Measurements from ENCODE around the gene HIVEP3.

HIVEP3 gene

DNA sequence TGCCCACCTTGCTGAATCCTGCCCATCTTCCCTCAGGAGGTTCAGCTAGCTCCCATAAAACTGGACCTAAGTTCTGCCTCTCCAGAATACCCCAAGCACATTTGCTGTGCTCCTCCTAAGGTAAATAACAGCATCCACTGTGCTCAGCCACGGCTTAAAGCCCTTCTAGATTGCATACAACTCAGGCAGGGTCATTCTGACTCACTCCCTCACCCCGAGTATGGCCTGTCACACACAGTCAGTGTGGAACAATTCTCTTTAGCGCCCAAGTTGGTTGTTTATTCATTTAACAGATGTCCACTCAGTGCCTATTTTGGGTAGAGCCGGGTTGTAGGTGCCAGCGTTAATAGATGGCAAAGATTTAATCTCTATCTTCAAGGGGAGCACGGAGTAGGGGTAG, 286.8 kb downstream of the HIVEP3 start:
- no peak overlapping the region for H4K8ac ChIP-seq (ENCODE audit: low read depth, low read length)
- no peak overlapping the region for H3K4me3 ChIP-seq (ENCODE audit: low read length)
- no peak overlapping the region for H3K56ac ChIP-seq (ENCODE audit: low read length)
- no peak overlapping the region for H2BK5ac ChIP-seq (ENCODE audit: low read length)
- no peak overlapping the region for H3K18ac ChIP-seq (ENCODE audit: low read length)
- no peak overlapping the region for H3K4me2 ChIP-seq (ENCODE audit: low read length)
- no peaks in the 10 kb centered on the region for H3K79me1 ChIP-seq (ENCODE audit: low read length)
- no CpG with 5 or more reads among the region's 6 CpGs for WGBS (ENCODE audit: extremely low coverage, insufficient coverage, low lambda C conversion rate)
- no peak for DNase-seq
- H3K9ac ChIP-seq (ENCODE audit: low read length), result no peak overlapping the region
- H2AK5ac ChIP-seq (ENCODE audit: low read length), result no peak overlapping the region
- no peaks in the 10 kb centered on the region for H3K79me2 ChIP-seq (ENCODE audit: control insufficient read depth, insufficient read depth, low read length)
- H3K23ac ChIP-seq (ENCODE audit: low read length), result no peak overlapping the region
- H3K4ac ChIP-seq (ENCODE audit: low read depth, low read length), result no peak overlapping the region
- H3K27me3 ChIP-seq (ENCODE audit: insufficient read depth, low read length, poor library complexity), result no peaks in the 10 kb centered on the region
- H2BK15ac ChIP-seq (replicated peaks; ENCODE audit: low read depth), result no peak overlapping the region
- no peak overlapping the region for H3K27ac ChIP-seq (ENCODE audit: low read depth, low read length)
- H3K4me1 ChIP-seq (ENCODE audit: control insufficient read depth, low read depth, low read length), result no peaks in the 10 kb centered on the region
- H4K5ac ChIP-seq (ENCODE audit: low read length), result no peak overlapping the region
- H2BK120ac ChIP-seq (ENCODE audit: low read depth, low read length), result no peak overlapping the region
- H3K36me3 ChIP-seq (ENCODE audit: control insufficient read depth, insufficient read depth, low read length), result no peaks in the 10 kb centered on the region

DNA sequence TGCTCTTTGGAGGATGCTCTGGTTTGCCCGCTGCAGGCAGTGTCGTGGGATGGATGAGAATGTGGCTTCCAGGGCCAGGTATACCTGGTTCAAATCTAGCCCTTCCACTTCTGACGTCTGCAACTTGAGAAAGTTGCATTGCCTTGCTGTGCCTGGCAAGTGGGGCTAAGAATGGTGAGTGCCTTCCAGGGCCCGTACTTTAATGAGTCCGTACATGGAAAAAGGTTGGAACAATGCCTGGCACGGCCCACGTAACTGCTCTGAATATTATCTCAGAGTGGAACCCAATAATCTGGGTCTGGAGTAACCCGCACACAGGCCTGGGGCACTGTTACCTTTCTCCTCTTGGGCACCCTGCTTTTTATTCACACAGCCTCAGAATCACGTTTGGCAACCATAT, 287.6 kb downstream of the HIVEP3 start:
- H3K36me3 ChIP-seq (ENCODE audit: control insufficient read depth, insufficient read depth, low read length), result no peaks in the 10 kb centered on the region
- H3K18ac ChIP-seq (ENCODE audit: low read length), result no peak overlapping the region
- H2BK5ac ChIP-seq (ENCODE audit: low read length), result no peak overlapping the region
- no peak overlapping the region for H3K4ac ChIP-seq (ENCODE audit: low read depth, low read length)
- no peak overlapping the region for H2BK120ac ChIP-seq (ENCODE audit: low read depth, low read length)
- no peaks in the 10 kb centered on the region for H3K79me1 ChIP-seq (ENCODE audit: low read length)
- H3K27me3 ChIP-seq (ENCODE audit: insufficient read depth, low read length, poor library complexity), result no peaks in the 10 kb centered on the region
- H3K4me3 ChIP-seq (ENCODE audit: low read length), result no peak overlapping the region
- no peaks in the 10 kb centered on the region for H3K79me2 ChIP-seq (ENCODE audit: control insufficient read depth, insufficient read depth, low read length)
- no peak overlapping the region for H3K27ac ChIP-seq (ENCODE audit: low read depth, low read length)
- H2BK15ac ChIP-seq (replicated peaks; ENCODE audit: low read depth), result no peak overlapping the region
- no peak overlapping the region for H4K8ac ChIP-seq (ENCODE audit: low read depth, low read length)
- H3K4me1 ChIP-seq (ENCODE audit: control insufficient read depth, low read depth, low read length), result no peaks in the 10 kb centered on the region
- no CpG with 5 or more reads among the region's 9 CpGs for WGBS (ENCODE audit: extremely low coverage, insufficient coverage, low lambda C conversion rate)
- no peak overlapping the region for H3K4me2 ChIP-seq (ENCODE audit: low read length)
- no peak overlapping the region for H3K56ac ChIP-seq (ENCODE audit: low read length)
- no peak overlapping the region for H2AK5ac ChIP-seq (ENCODE audit: low read length)
- no peak overlapping the region for H3K9ac ChIP-seq (ENCODE audit: low read length)
- DNase-seq, result no peak
- no peak overlapping the region for H4K5ac ChIP-seq (ENCODE audit: low read length)
- H3K23ac ChIP-seq (ENCODE audit: low read length), result no peak overlapping the region

DNA sequence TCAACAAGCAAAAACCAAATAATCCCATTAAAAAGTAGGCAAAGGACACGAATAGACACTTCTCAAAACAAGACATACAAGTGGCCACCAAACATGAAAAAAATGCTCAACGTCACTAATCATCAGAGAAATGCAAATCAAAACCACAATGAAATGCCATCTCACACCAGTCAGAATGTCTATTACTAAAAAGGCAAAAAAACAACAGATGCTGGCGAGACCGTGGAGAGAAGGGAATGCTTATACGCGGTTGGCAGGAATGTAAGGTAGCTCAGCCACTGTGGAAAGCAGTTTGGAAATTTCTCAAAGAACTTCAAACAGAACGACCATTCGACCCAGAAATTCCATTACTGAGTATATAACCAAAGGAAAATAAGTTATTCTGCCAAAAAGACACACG, 289.2 kb downstream of the HIVEP3 start:
- no peak overlapping the region for H3K4me2 ChIP-seq (ENCODE audit: low read length)
- no peak overlapping the region for H2BK15ac ChIP-seq (replicated peaks; ENCODE audit: low read depth)
- no peak overlapping the region for H3K4me3 ChIP-seq (ENCODE audit: low read length)
- H3K27ac ChIP-seq (ENCODE audit: low read depth, low read length), result no peak overlapping the region
- no peak overlapping the region for H3K4ac ChIP-seq (ENCODE audit: low read depth, low read length)
- no peaks in the 10 kb centered on the region for H3K79me1 ChIP-seq (ENCODE audit: low read length)
- H3K18ac ChIP-seq (ENCODE audit: low read length), result no peak overlapping the region
- no peak overlapping the region for H2BK5ac ChIP-seq (ENCODE audit: low read length)
- DNase-seq, result no peak
- no peak overlapping the region for H3K56ac ChIP-seq (ENCODE audit: low read length)
- no peaks in the 10 kb centered on the region for H3K4me1 ChIP-seq (ENCODE audit: control insufficient read depth, low read depth, low read length)
- no peak overlapping the region for H3K9ac ChIP-seq (ENCODE audit: low read length)
- H2BK120ac ChIP-seq (ENCODE audit: low read depth, low read length), result no peak overlapping the region
- H4K5ac ChIP-seq (ENCODE audit: low read length), result no peak overlapping the region
- no CpG with 5 or more reads among the region's 9 CpGs for WGBS (ENCODE audit: extremely low coverage, insufficient coverage, low lambda C conversion rate)
- H4K8ac ChIP-seq (ENCODE audit: low read depth, low read length), result no peak overlapping the region
- no peak overlapping the region for H2AK5ac ChIP-seq (ENCODE audit: low read length)
- no peaks in the 10 kb centered on the region for H3K79me2 ChIP-seq (ENCODE audit: control insufficient read depth, insufficient read depth, low read length)
- no peaks in the 10 kb centered on the region for H3K36me3 ChIP-seq (ENCODE audit: control insufficient read depth, insufficient read depth, low read length)
- H3K23ac ChIP-seq (ENCODE audit: low read length), result no peak overlapping the region
- no peaks in the 10 kb centered on the region for H3K27me3 ChIP-seq (ENCODE audit: insufficient read depth, low read length, poor library complexity)

DNA sequence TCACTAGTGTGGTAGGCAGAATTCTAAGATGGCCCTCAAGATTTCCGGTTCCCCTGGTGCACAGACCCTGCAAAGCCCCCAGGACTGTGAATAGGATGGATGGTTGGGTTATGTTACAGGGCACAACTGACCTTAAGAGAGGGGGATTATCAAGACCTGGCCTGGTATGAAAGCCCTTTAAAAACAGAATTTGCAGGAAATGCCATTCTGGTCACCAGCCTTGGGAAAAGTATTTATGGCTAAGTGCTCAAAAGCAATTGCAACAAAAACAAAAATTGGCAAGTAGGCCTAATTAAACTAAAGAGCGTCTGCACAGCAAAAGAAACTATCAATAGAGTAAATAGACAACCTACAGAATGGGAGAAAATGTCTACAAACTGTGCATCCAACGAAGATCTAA, 289.6 kb downstream of the HIVEP3 start:
- Histone ChIP-seq H2BK5ac (ENCODE audit: low read length) (no peak overlapping the region), H2AK5ac (ENCODE audit: low read length) (no peak overlapping the region), H3K4me2 (ENCODE audit: low read length) (no peak overlapping the region), H3K56ac (ENCODE audit: low read length) (no peak overlapping the region), H3K9ac (ENCODE audit: low read length) (no peak overlapping the region), H3K27me3 (ENCODE audit: insufficient read depth, low read length, poor library complexity) (no peaks in the 10 kb centered on the region), H3K36me3 (ENCODE audit: control insufficient read depth, insufficient read depth, low read length) (no peaks in the 10 kb centered on the region), H3K18ac (ENCODE audit: low read length) (no peak overlapping the region), H3K4ac (ENCODE audit: low read depth, low read length) (no peak overlapping the region), H2BK15ac (replicated peaks; ENCODE audit: low read depth) (no peak overlapping the region), H4K5ac (ENCODE audit: low read length) (no peak overlapping the region), H3K79me2 (ENCODE audit: control insufficient read depth, insufficient read depth, low read length) (no peaks in the 10 kb centered on the region), H4K8ac (ENCODE audit: low read depth, low read length) (no peak overlapping the region), H2BK120ac (ENCODE audit: low read depth, low read length) (no peak overlapping the region), H3K23ac (ENCODE audit: low read length) (no peak overlapping the region), H3K4me3 (ENCODE audit: low read length) (no peak overlapping the region), H3K4me1 (ENCODE audit: control insufficient read depth, low read depth, low read length) (no peaks in the 10 kb centered on the region), H3K79me1 (ENCODE audit: low read length) (no peaks in the 10 kb centered on the region), H3K27ac (ENCODE audit: low read depth, low read length) (no peak overlapping the region)
- no CpG with 5 or more reads among the region's 3 CpGs for WGBS (ENCODE audit: extremely low coverage, insufficient coverage, low lambda C conversion rate)
- no peak for DNase-seq

DNA sequence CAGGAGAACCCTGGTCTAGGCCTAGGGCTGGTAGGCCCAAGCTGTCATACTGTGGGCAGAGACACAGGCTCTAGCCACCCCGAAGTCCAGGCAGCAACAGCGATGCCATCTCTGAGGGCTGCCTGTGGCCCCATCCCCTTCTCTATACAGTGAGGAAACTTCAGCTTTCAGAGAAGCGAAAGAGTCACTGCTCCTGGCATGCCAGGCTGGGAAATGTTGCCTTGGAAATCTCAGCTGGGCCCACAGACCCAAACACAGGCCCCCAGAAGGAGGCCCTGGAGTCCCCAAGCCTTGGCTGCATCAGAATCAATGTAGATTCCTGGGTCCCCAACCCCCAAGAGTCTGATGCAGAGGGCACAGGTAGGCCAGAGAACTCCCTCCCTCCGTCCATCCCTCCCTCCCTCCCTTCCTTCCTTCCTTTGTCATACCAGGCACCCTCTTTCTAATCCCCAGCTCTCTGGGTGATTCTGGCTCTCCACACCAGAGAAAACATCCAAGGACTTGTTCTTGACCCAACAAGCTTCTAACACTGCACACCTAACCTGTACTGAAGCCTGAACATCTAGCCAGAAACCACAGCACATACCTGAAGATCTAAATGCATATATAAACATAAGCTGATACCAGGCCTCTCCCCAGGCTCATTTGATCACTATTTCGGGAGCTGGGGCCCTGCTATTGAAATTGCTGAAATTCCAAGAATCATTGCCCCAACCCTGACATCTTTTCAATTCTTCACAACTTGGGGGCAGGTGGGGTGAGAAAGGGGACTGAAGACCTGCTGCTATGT, 291.0 kb downstream of the HIVEP3 start:
- Histone ChIP-seq H3K27me3 (ENCODE audit: insufficient read depth, low read length, poor library complexity) (no peaks in the 10 kb centered on the region), H3K9ac (ENCODE audit: low read length) (no peak overlapping the region), H3K4me1 (ENCODE audit: control insufficient read depth, low read depth, low read length) (no peaks in the 10 kb centered on the region), H4K5ac (ENCODE audit: low read length) (no peak overlapping the region), H3K4me2 (ENCODE audit: low read length) (no peak overlapping the region), H3K36me3 (ENCODE audit: control insufficient read depth, insufficient read depth, low read length) (no peaks in the 10 kb centered on the region), H3K56ac (ENCODE audit: low read length) (peak overlapping the region; percentile 34), H2BK120ac (ENCODE audit: low read depth, low read length) (no peak overlapping the region), H3K79me2 (ENCODE audit: control insufficient read depth, insufficient read depth, low read length) (no peaks in the 10 kb centered on the region), H3K27ac (ENCODE audit: low read depth, low read length) (no peak overlapping the region), H3K4ac (ENCODE audit: low read depth, low read length) (no peak overlapping the region), H4K8ac (ENCODE audit: low read depth, low read length) (no peak overlapping the region), H2BK15ac (replicated peaks; ENCODE audit: low read depth) (no peak overlapping the region), H2BK5ac (ENCODE audit: low read length) (no peak overlapping the region), H2AK5ac (ENCODE audit: low read length) (no peak overlapping the region), H3K4me3 (ENCODE audit: low read length) (no peak overlapping the region), H3K18ac (ENCODE audit: low read length) (no peak overlapping the region), H3K79me1 (ENCODE audit: low read length) (no peaks in the 10 kb centered on the region), H3K23ac (ENCODE audit: low read length) (no peak overlapping the region)
- no peak for DNase-seq
- whole genome bisulfite sequencing (ENCODE audit: extremely low coverage, insufficient coverage, low lambda C conversion rate), result no CpG with 5 or more reads among the region's 5 CpGs
